Mucosa of gallbladder (tissue), 1 donor: ENCODE measurements around the gene RIMS3. TPM values are rescaled to one million over a fixed set of nuclear protein-coding genes. Genes with fewer than 3 reads are reported as not detected.

ENCODE experiments used
- DNase-seq: peaks from one replicate; pipeline ENCODE4 v3.0.0-alpha.2; 2020; ENCODE audit warnings: low spot score
- total RNA-seq: library from RNA; stranded (reverse); gene quantifications from one replicate; pipeline ENCODE4 v1.2.1, GENCODE V29; 2021
- donor health status: DM: no; HTN: no; CAD: no.

Gene RIMS3
- total RNA-seq, 1 donor from 2014 or later, result 4.2 TPM

DNA sequence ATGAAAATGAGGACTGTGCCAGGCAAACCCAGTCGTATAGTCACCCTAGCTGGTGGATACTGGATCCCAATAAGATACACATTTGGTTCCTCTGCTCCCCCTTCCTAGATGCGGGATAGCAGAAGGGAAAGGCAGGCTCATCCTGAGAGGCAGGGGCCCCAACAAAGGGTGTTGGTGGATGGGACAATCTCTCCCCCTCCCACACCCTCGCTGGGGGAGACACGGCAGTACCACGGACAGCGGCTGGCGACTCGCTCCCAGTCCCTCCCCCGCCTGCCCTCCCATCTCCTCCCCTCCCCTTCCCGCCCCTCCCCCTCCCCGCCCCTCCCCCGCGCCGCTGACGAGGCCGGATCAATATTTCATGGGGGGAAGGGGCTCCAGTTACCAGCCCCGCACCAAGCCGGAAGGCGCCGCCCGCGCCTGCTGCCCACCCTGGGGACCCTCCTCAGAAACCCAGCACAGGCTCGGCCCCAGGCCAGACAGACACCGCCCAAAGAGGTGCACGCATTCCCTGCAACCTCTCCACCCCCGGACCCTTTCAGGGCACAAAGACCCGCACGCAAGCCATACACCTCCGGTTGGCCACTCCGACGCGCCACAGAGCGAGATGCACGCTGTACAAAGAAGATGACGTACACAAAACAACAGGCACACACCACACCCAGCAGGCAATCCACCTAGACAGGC, 11.5 kb downstream of the RIMS3 start:
- DNase-seq, result no peak

GRCh38 chr1:40652979-40653378, 12.5 kb downstream of the RIMS3 start:
- no peak for DNase-seq

DNA sequence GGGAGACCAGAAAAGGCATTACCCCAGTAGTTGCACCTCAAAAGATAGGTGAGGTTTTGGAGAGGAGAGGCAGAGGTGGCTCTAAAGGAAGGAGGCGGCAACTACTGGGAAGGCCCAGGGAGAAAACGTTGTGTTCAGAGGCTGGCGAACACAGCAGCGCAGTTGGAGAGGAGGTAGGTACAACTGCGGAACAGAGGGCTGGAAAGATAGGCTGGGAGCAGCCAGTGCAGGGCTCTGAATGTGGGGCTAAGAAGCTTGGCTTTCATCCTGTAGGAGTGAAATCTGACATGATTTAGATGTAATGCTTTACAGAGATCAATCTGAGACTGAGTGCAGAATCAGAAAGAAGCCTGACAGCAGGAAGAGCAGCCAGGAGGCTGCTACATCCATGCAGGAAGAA, 13.0 kb downstream of the RIMS3 start:
- no peak for DNase-seq

- no peak for DNase-seq
Measured at GRCh38 chr1:40651138-40651857, 14.2 kb downstream of the RIMS3 start.

DNA sequence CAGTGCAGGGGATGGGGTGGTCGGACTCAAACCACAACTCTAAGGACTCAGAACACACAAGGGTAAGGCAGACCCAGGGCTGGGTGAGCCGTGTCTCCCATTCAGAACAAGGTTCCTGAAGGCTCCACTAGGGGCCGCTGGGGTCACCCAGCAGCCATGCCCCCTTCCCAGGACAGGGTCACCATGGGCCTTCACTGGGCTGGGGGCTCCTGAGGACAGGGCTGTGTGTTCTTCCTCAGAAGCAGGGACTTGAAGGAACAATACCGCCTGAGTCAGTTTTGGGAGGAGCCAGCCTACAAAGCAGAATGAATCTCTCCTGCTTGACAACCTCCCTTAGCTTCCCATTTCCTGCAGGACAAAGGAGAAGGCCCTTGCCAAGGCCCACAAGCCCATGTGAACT, 15.4 kb downstream of the RIMS3 start:
- no peak for DNase-seq

DNA sequence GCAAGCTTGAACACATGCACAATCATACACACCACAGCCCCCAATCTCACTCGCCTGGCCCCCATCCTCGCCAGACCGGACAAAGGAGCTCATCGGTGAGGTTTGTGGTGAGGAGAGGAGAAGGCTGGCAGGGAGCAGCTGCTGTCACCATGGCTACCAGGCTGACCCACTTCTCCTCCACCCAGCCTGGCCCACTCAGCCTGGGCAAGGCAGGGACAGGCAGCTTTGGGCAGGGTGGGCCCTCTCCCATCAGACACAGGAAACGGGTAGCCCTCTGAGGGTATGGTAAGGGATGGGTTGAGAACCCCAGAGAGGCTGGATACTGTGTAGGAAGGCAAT, 15.9 kb downstream of the RIMS3 start:
- no peak for DNase-seq

DNA sequence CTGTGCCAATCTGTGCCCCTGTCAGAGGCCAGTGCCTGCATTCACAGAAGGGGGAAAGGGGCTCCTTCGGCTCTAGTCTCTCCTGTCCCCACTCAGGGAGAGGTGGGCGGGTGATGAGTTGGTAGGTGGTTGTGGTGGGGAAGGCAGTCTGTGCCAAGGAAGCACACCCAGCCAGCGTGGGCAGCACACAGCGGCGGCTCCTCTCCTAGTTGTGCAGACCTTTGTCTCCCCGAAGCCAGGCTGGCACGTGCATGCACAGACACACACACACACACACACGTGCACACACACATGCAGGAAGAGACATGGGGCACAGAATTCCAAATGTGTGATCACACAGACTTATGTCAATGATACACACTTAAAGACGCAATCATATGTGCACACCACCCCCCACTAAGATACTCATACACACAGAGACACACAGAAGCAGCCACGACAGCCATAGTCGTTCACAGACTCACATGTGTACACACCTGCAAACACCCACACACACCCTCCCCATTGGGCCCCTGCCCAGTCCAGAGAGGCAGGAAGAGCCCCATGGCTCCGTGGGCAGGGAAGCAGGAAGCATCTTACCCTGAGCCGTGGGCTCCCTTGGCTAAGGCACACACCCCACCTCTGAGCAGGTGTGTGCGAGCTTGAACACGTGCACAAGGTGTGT, 16.4 kb downstream of the RIMS3 start:
- DNase-seq, result no peak

GRCh38 chr1:40648200-40648599, 17.3 kb downstream of the RIMS3 start:
- no peak for DNase-seq

DNA sequence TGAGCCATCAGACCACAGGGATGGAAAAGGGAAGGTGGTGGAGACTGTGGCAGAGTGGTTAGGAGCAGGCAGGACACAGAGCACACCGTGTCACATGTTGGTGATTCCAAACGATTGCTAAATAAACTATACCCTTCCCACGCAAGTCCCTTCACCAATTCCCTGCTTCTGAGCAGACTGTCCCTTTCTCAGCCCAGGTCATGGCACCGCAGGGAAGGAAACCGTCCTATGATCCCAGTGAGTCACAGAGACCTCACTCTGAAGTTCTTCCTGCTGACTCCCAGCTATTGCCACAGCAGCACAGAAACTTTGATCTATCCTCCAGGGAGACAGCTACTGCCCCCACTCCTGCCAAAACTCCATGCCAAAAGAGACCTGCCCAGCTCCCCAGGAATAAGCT, 19.2 kb downstream of the RIMS3 start:
- no peak for DNase-seq

DNA sequence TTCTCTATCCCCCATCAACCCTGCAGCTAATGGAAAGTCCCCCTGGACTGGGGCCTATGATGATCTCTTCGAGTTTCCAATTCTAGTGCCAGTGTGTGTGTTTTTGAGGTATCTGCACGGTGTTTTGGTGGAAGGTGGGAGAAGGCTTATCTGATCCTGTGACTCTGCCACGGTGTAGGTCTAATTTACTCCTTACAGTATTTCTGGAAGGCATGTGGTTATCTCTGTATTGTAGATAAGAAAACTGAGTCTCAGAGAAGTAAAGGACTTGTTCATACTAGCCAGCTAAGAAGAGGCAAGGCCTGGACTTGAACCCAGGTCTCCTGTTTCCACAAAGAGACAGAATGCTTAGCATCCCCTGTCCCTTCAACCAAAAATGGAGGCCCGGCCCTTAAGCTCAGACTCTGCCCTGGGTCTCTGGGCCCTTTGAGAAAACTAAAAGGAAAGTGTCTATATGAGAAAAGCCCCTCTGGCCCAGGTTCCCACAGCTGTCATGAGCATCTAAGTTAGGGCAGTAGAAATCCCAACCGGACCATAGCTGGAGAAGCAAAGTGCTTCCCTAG, 20.3 kb downstream of the RIMS3 start:
- DNase-seq, result no peak

- no peak for DNase-seq
Measured at GRCh38 chr1:40641601-40642242, 23.8 kb downstream of the RIMS3 start.

DNA sequence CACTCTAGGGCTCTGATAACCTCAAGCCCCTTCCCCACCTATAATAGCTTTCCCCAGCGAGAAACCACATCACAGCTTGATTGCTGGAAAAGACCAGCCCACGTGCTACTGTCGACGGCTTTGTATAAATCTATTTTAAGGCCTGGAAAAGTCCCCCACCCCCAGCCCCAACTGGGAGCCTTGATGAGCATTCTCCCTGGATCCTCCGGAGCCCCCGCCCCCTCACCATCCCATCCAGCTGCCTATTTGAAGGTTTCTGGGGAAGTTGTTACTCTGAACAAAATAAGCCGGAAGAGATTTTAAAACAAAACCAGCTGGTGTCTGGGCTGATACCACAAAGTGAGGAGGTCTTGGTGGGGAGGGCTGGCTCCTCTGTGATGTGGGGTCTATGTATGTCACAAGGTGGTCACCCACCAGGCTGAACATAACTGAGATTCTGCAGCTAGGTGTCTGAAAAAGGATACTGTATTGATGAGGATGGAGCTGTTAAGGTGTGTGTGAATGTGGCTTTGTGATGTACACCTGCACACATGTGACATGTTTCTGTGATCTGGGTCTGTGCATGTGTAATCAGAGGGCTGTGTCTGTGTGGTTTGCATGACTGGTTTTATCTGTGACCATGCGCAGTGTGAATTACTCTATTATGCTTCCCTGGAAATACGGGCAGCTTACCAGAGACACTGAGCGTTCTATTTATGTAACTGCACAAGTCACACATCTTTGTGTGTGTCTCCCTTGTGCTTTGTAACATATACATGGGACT, 25.0 kb downstream of the RIMS3 start:
- no peak for DNase-seq

DNA sequence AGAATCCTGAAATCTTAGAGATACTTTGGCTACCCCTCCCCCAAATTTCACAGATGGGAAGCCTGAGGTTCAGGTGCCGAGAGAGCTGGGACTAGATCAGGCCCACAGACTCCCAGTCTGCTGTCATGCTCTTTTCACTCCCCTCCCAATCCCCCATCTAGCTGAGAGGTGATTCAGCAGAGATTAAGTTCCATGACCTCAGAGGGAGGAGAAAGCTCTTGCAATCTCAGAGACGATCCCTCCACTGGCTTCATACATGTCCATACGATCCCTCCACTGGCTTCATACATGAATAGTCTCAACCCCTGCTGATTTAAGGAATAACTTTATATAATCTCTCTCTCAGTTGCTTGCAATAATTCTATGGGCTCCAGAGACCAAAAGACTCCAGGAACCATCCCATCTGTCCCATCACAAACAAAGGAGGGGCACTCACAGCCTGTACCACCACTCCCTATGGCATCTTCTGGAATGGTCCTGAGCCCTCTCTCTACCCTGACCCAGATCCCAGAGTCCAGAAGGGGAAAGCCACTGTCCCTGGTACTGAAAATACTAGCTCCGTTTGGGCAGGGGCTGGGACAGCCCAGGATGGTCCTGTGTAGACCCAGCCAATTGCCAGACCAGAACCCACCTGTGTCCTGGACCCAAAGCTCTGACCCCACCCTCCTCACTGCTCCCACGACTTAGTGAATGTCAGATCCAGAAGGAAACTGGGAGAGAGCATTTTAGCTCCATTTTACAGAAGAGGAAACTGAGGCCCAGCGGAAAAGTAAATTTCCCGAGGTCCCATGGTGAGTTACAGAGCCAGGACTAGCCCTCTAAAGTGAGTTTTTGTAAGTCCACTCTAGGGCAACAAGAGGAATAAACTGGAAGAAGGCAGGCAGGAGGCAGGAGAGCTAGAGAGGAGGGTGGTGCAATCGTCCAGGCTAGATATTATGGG, 27.1 kb downstream of the RIMS3 start:
- DNase-seq, result no peak

GRCh38 chr1:40637470-40638007, 27.9 kb downstream of the RIMS3 start:
- DNase-seq, result no peak

DNA sequence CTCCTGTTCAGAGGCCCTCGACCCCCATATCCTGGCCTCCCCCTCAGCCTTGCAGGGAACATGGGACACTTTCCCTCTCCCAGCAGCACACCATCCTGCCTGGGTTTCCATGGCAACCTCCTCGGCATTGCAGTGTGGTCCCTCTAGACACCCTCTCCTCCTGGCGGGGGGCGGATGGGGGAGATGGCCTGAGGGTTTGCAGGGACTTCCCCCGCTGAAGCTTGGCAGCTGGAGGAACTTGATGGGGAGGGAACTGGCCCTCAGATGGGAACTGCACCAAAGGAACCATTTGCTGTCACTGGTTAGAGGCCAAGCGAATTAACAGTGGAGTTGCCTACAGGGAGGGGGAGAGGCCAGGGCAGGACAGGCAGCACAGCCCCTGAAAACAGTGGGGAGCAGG, 28.7 kb downstream of the RIMS3 start:
- no peak for DNase-seq

GRCh38 chr1:40635763-40636500, 29.6 kb downstream of the RIMS3 start:
- DNase-seq, result no peak

GRCh38 chr1:40634901-40635655, 30.4 kb downstream of the RIMS3 start:
- DNase-seq, result no peak

DNA sequence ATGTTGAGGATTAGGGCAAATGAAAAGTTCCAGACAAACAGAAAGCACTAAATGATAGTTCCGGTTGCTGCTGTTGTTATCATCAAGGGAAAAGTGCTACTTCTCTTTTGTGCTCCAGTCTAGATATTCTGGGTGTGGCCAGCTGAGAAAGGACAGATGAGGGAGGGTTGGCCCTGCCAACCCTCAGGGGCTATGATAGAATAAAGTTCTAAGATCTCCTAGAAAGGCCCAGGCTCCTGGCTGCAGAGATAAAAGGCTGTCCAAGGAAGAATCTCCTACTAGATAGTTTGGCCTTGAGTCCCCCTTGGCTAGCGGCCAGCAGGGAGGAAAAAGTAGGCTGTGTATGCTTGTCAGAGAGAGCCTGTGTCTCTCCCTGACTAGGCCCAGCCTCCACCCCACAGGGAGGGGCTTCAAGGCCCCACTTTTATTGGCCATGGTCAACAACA, 31.5 kb downstream of the RIMS3 start:
- no peak for DNase-seq

- no peak for DNase-seq
Measured at GRCh38 chr1:40633523-40633922, 32.0 kb downstream of the RIMS3 start.
